Left renal pelvis (tissue), 4 donors: ENCODE data around the gene GPX4. TPM values are rescaled to one million over a fixed set of nuclear protein-coding genes. Genes with fewer than 3 reads are reported as not detected.

ENCODE experiments used
- DNase-seq, 4 donors: peaks; one replicate each; pipeline ENCODE4 v3.0.0-alpha.2; 2013; ENCODE audit warnings: low read depth in 4 of 4, low spot score in 3 of 4
- polyA plus RNA-seq, 4 donors: library from polyadenylated mRNA; unstranded; fragments of 120-200 nt; gene quantifications; one replicate each; pipeline ENCODE4 v1.2.1, GENCODE V29; 2013; ENCODE audit not compliant: insufficient read length in 4 of 4

Gene GPX4
- polyA plus RNA-seq, 4 donors = 141 to 267 (median 234) TPM

DNA sequence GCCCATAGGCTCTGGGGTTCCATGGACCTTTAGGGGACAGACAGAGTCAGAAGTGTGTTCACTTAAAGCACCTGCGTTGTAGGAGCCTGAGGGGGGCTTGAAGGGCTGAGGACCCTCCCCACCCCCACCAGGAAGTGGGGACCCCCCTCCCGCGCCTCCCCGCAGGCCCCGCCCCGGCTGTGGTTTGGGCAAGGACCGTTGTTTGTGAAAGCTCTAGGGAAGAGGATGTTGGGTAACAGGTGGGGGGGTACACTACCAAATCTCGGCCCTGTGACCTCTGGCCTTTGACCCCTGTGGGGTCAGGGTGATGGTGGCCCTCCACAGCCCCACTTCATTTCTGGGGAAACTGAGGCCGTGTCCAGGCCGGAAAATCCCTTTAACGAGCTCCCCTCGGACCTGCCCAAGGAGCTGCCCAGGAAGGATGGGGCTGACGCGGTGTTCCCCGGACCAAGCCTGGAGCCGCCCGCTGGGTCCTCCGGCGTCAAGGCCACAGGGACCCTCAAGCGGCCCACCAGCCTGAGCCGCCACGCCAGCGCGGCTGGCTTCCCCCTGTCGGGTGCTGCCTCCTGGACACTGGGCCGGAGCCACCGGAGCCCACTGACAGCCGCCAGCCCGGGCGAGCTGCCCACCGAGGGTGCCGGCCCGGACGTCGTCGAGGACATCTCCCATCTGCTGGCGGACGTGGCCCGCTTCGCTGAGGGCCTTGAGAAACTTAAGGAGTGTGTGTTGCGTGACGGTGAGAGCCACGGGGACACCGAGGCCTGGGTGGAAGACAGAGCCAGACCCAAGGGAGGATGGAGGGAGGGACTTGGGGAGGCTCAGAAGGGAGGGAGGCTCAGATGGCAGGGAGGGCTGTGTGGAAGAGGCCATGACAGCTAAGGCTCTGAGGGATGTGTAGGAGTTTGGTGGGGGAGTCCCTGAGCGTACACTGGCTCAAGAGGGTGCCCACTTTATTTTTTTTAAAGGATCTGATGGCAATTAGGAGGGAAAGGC is 35.5 kb upstream of the GPX4 start:
- DNase-seq = no peak

DNA sequence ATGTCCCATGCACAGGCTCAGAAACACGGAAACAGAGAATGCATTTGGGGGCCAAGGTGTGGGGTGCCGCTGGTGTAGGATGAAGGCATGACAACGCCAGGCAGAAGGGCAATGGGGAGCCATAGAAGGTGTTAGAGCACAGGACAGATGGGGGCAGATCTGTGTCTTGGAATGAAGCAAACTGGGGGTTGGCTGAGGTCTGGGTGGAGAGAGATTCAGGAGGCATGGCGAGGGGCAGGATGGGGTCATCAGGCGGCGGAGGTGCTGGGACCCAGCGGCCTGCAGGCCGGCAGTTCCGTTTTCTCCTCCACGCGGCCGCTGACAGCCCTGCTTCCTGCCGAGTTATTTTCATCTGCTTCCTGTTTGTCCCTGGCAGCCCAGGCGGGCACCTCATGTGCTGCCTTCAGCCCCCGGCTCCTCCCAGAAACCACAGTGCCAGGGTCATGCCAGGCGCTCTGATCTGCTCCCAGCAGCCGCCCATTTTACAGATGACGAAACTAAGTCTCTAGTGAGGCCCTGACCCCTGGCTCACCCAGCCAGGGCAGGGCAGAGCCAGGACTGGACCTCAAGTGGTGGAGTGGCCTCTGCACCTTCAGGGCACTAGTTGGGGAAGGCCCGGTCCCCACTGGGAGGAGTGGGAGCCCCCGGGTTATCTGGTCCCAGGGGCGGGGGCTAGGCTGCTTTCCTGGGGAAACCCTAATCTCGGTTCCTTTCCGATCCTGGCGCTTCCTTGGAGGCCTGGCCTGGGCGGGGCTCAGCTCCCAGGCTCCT is 34.6 kb upstream of the GPX4 start:
- DNase-seq = no peak

DNA sequence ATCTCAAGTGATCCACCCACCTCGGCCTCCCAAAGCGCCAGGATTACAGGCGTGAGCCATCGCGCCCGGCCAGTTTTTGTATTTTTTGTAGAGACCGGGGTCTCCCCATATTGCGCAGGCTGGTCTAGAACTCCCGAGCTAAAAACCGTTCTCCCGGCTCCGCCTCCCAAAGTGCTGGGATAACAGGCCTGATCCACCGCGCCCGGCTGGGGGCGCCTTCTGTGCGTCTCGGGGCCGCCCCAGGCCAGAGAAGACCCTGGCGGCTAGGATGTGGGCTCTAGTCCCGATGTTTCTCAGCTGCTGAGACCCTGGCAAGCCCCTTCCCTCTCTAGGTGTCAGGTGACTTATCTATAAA is 33.2 kb upstream of the GPX4 start:
- DNase-seq = no peak

DNA sequence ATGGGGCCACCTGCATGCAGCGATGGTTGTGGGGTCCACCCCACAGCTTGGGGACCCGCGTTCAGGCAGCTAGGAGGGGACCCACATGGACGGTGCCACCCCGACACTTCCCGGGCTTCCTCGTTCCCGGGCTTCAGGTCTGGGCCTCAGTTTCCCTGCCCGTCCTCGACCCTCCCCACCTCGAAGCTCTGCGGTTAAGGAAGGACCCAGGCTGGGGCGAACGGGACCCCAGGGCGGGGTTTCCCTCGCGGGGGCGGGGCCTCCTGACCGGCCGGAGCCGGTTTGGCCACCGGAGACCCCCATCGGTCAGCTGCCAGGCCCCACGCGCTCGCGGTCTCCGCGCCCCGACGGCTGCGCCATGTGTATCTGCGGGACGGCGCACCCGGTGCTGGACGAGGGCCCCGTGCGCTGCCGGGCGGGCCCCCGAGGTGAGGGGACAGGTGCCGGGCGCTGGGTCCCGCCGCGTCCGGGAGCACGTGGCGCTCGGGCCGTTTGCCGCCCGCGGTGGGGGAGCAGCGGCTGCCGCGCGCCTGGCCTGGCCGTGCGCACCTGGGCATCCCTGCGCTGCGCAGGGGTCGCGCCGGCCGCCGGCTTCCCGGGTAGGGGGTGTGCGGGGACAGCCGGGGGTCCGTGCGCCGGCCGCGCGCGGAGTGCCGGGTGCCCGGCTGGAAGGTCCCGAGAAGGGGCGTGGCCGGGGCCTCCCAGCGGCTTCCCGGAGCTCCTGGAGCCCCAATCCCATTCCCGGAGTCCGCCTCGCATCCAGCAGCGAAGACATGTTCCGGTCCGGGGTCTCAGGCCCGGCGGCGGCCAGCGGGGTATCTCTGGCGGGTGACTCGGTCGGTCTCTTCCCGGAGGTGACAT is 32.6 kb upstream of the GPX4 start:
- DNase-seq = no peak

DNA sequence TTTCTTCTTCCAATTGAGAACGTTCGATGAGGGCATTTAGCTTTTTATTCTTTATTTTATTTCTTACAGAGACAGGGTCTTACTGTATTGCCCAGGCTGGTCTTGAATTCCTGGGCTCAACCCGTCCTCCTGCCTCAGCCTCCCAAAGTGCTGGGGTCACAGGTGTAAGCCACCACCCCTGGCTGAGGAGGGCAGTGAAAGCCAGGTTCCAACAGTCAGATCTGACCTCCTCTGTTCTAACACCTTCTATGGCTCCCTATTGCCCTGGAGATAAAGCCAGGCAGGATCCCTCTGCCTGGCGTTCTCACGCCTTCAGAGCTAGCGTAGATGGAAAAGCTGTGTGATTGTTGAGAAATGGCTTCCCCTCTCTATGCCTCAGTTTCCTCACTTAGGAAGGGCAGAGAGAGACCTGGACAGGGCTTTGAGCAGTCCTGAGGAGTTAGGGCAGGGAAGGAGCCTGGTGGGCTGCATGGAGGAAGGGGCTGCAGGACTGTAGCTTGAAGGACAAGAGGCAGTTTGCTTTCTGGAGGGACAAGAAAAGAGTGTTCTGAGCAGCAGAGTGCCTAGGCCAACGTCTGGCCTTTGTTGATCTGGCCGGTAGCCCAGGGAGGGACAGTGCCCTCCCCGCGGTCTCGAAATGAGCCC is 31.3 kb upstream of the GPX4 start:
- no peak for DNase-seq

DNA sequence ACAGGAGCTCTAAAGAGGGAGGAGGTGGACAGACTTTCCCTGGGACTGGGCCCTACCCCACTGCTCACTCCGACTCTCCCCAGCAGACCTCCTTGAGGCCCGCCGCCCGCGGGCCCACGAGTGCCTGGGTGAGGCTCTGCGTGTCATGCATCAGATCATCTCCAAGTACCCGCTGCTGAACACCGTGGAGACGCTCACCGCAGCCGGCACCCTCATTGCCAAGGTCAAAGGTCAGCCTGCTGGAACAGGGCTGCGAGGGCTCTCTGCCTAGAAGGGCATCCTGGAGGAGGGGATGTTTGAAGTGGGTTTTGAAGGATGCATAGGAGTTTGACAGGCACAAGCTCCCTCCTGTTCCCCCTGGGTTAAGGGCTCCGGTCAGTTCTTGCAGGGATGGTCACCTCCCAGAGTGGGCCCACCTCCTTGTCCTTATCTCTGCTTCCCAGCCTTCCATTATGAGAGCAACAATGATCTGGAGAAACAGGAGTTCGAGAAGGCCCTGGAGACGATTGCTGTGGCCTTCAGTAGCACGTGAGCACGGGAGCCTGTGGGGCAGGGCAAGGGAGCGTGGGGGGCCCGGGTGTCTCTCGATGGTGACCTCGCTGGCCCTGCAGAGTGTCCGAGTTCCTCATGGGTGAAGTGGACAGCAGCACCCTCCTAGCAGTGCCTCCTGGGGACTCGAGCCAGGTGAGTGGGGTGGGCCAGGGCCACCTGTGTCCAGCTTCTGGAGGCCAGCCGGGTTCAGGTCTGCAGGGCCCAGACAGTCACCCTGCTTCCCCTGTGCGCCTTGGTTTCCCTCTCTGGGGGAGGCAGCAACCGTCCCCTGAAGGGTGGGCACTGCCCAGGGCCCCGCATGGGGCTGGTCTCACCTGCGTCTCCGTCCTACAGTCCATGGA is 30.5 kb upstream of the GPX4 start:
- DNase-seq = no peak

DNA sequence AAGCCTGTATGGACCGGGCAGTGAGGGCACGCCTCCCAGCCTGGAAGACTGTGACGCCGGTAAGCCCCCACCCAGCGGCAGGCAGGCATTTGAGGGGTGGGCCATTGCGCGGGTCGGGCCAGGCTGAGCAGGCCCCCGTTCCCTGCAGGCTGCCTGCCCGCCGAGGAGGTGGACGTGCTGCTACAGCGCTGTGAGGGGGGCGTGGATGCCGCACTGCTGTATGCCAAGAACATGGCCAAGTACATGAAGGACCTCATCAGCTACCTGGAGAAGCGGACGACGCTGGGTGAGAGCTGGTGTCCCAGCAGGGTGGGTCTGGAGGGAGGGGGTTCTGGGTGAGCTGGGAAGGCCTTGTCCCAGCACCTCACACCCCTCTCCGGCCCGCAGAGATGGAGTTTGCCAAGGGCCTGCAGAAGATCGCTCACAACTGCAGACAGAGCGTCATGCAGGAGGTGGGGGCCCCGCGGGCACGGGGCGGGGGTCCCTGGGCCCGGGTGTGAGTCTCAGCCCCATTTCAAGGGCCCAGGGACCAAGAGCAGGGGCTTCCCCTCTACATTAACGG is 29.8 kb upstream of the GPX4 start:
- no peak for DNase-seq

GRCh38 chr19:1074544-1075283 is 29.1 kb upstream of the GPX4 start:
- DNase-seq = no peak

- no peak for DNase-seq
Measured at GRCh38 chr19:1076046-1076386, 27.8 kb upstream of the GPX4 start.

DNA sequence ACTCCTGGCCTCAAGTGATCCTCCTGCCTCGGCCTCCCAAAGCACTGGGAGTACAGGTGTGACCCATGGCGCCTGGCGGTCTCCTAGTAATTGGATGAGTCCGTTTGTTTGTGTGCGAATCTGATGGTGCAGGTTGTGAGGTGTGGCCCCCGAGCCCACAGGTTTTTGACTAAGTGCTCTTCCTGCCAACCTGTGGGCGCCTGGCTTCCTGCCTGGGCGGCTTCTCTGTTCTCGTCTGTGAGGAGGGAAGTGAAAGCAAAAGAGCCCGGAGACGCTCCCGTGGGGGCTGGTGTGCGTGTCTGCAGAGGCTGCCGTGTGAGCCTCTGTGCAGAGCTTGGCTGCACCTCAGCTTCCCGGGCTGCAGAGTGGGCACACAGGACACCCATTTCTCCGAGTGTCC is 26.8 kb upstream of the GPX4 start:
- DNase-seq = no peak

- DNase-seq = no peak
Measured at GRCh38 chr19:1079566-1080111, 24.2 kb upstream of the GPX4 start.

DNA sequence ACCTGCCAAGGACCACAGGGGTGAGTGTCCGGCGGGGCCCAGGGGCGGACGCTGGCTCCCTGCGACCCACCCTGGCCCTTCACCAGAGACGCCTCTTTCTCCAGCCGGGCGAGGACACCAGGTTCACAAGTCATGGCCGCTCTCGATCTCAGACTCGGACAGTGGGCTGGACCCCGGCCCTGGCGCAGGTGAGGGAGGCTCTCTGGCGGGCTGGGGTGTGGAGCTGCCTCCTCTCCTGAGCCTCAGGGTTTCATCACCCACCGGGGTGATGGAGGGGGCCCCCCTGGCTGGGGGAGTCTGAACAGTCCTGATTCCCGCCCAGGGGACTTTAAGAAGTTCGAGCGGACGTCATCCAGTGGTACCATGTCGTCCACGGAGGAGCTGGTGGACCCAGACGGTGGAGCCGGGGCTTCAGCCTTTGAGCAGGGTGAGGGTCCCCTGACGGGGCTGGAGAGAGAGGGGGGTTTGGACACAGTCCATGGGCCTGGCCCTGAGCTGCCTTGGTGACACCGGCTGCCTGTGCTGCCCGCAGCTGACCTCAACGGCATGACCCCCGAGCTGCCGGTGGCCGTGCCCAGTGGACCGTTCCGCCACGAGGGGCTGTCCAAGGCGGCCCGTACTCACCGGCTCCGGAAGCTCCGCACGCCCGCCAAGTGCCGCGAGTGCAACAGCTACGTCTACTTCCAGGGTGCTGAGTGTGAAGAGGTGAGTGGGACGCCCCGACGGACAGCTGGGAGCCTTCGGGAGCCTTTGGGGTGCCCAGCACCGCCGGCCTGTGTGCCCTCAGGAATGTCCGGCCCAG is 23.2 kb upstream of the GPX4 start:
- DNase-seq = no peak

- no peak for DNase-seq
Measured at GRCh38 chr19:1081301-1082164, 22.3 kb upstream of the GPX4 start.

DNA sequence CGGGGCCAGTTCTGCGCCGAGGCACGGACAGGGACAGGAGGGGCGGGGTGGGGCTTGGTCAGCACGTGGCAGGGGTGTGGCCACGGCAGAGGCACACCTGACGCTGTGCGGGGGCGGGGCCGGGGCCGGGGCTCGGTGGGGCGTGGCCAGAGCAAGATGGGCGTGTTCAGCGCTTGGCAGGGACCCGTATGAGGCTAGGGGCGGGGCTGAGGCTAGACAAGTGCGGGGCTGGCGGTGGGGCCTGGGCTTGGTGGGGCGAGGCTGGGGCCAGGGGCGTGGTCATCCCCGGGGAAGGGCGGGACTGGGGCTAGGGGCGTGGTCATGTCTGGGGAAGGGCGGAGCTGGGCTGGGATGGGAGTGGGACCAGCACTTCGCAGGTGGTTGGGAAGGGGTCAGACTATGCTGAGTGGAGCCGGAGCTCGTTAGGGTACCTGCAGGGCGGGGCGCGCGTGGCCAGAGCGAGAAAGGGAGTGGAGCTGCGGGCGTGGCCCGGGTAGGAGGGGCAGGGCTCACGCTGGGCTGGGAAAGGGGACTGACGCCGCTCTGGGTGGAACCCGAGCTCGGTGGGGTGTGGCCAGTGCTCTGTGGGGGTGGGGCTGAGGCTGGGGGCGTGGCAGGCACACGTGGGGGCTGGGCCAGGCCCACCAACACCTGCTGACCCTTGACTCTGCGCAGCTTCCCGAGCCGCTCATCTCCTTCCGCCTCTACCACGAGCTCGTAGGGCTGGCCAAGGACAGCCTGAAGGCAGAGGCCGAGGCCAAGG is 21.4 kb upstream of the GPX4 start:
- DNase-seq = no peak

DNA sequence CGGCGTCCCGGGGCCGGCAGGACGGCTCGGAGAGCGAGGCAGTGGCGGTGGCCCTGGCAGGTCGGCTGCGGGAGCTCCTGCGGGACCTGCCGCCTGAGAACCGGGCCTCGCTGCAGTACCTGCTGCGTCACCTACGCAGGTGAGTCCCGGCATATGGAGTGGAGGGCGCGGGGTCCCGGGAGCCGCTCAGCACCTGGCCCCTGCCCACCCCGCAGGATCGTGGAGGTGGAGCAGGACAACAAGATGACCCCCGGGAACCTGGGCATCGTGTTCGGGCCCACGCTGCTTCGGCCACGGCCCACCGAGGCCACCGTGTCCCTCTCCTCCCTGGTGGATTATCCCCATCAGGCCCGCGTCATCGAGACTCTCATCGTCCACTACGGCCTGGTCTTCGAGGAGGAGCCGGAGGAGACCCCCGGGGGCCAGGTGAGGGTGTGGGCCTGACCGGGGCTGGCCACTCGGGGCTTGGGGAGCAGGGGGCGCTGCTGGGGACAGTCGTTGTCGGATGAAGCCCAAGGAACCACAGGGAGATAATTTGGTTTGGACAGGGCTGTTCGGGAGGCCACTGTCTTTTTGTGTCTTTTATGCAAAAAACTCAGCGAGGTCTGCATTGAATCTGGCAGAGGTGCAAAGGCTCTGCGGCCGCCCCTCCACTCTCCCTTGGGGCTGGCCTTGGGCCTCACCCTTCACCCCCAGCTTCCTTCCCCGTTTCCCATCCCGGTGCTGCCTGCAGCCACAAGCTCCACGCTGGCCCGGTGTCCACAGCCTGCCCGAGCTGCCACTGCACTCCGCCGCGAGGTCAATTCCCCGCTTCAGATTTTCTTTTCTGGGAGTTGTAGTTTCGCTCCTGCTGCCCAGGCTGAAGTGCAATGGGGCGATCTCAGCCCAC is 20.6 kb upstream of the GPX4 start:
- DNase-seq = no peak
